GM21423 (cell line): ENCODE data around the gene TXLNG.
"Not testable (repeated sequence)": the region's sequence is repeated elsewhere in the genome, so short reads cannot be mapped to it uniquely, and the experiment has no call there.

Experiments
- ATAC-seq: cut with Tn5 transposase; IDR thresholded peaks from one replicate; pipeline ENCODE4 v1.9.1; 2021; ENCODE audit warnings: mild to moderate bottlenecking, moderate library complexity; ENCODE audit not compliant: unreplicated experiment

The TXLNG gene

GRCh38 chrX:16838202-16839066 lies 52.2 kb downstream of the TXLNG start:
- ATAC-seq, result no peak

- no peak for ATAC-seq
Observed at GRCh38 chrX:16839219-16839851, 53.1 kb downstream of the TXLNG start.

- no peak for ATAC-seq
Observed at GRCh38 chrX:16839852-16840460, 53.7 kb downstream of the TXLNG start.

GRCh38 chrX:16842684-16843083 lies 56.4 kb downstream of the TXLNG start:
- ATAC-seq, result no peak

GRCh38 chrX:16843208-16843909 lies 57.1 kb downstream of the TXLNG start:
- no peak for ATAC-seq

GRCh38 chrX:16845686-16846085 lies 59.4 kb downstream of the TXLNG start:
- ATAC-seq, result no peak

GRCh38 chrX:16848541-16848940 lies 62.3 kb downstream of the TXLNG start:
- no peak for ATAC-seq

GRCh38 chrX:16851421-16851820 lies 65.2 kb downstream of the TXLNG start:
- ATAC-seq, result no peak

- ATAC-seq, result no peak
Observed at GRCh38 chrX:16851827-16852226, 65.6 kb downstream of the TXLNG start.

- no peak for ATAC-seq
Observed at GRCh38 chrX:16852617-16853179, 66.4 kb downstream of the TXLNG start.

- ATAC-seq, result no peak
Observed at GRCh38 chrX:16853537-16853936, 67.3 kb downstream of the TXLNG start.

GRCh38 chrX:16855363-16856075 lies 69.3 kb downstream of the TXLNG start:
- no peak for ATAC-seq

- not testable (repeated sequence) for ATAC-seq
Observed at GRCh38 chrX:16856076-16856404, 69.8 kb downstream of the TXLNG start.

- no peak for ATAC-seq
Observed at GRCh38 chrX:16856744-16857143, 70.5 kb downstream of the TXLNG start.

- no peak for ATAC-seq
Observed at GRCh38 chrX:16862829-16863228, 76.6 kb downstream of the TXLNG start.

GRCh38 chrX:16867947-16868346 lies 81.7 kb downstream of the TXLNG start:
- ATAC-seq, result no peak

- no peak for ATAC-seq
Observed at GRCh38 chrX:16868920-16869319, 82.7 kb downstream of the TXLNG start.

- peak; percentile 43 for ATAC-seq
Observed at GRCh38 chrX:16869393-16870094, 83.3 kb downstream of the TXLNG start.

GRCh38 chrX:16870095-16870861 lies 84.0 kb downstream of the TXLNG start, which contains the start of gene RBBP7:
TSS of gene RBBP7 (minus strand) at chrX:16870362. CDS start at chrX:16870053, 309 bp downstream.
- ATAC-seq, result peak; percentile 78
